B cell (primary cell): ENCODE results near the gene KLHL18. TPM values are rescaled to one million over a fixed set of nuclear protein-coding genes. Genes with fewer than 3 reads are reported as not detected.

Experiments used
- ATAC-seq: fragments of 200-7000 bp; cut with Tn5 transposase; one replicate; pipeline ENCODE4 v1.10.0; 2021; ENCODE audit warnings: low read depth, mild to moderate bottlenecking, moderate number of reproducible peaks, moderate library complexity
- CTCF ChIA-PET: fragments of 350-600 bp; sonication (Branson Sonifier 250); formaldehyde crosslinking; loops from one replicate; lab custom pipeline; 2021; ENCODE audit warnings: antibody characterized with exemption, inconsistent platforms; lab: Charles Lee
- POLR2A ChIA-PET: fragments of 350-600 bp; sonication (Branson Sonifier 250); formaldehyde crosslinking; loops from one replicate; lab custom pipeline; 2021; ENCODE audit warnings: antibody characterized with exemption; lab: Charles Lee
- DNase-seq: peaks from one replicate; pipeline ENCODE4 v3.0.0; 2013
- H2AFZ ChIP-seq: 2 replicates; pipeline ENCODE4 v1.6.1; 2012; ENCODE audit warnings: mild to moderate bottlenecking, low read depth, low read length; ENCODE audit not compliant: insufficient read depth, poor library complexity, severe bottlenecking
- H3K27ac ChIP-seq, 2 donors: 1 replicate in 1 of 2; 2 replicates in 1 of 2; pipeline ENCODE4 v1.5.1; 2012 to 2013; ENCODE audit warnings: low read length in 2 of 2, mild to moderate bottlenecking in 2 of 2, moderate library complexity in 1 of 2
- H3K27me3 ChIP-seq, 4 experiments: fragments of 200-600 bp in 1 of 4; sonication (generic) in 1 of 4; replicated peaks in 1 of 4; 1 replicate in 2 of 4; 2 replicates in 2 of 4; pipeline versions ENCODE4 v1.6.1 to v1.7.0; 2013 to 2016; ENCODE audit warnings: low read length in 3 of 4, mild to moderate bottlenecking in 2 of 4, mixed read lengths in 1 of 4, moderate library complexity in 1 of 4; ENCODE audit not compliant: insufficient read depth in 4 of 4, control insufficient read depth in 3 of 4; ENCODE audit errors: control extremely low read depth in 1 of 4
- H3K36me3 ChIP-seq, 2 experiments: replicated peaks in 1 of 2; 1 replicate in 1 of 2; 2 replicates in 1 of 2; pipeline versions ENCODE4 v1.6.1 to v1.7.1; 2013; ENCODE audit warnings: low read length in 1 of 2; ENCODE audit not compliant: insufficient read depth in 2 of 2, control insufficient read depth in 1 of 2; ENCODE audit errors: control extremely low read depth in 1 of 2, extremely low read depth in 1 of 2
- H3K4me1 ChIP-seq, 2 donors: fragments of 200-600 bp in 1 of 2; sonication (generic) in 1 of 2; 1 replicate in 1 of 2; 2 replicates in 1 of 2; pipeline versions ENCODE4 v1.5.1 to v1.6.1; 2013 to 2017; ENCODE audit warnings: low read length in 2 of 2; ENCODE audit not compliant: control insufficient read depth in 2 of 2, insufficient read depth in 2 of 2
- H3K4me2 ChIP-seq: replicated peaks from 2 replicates; pipeline ENCODE3; 2012; ENCODE audit warnings: mild to moderate bottlenecking, low read depth, low read length; ENCODE audit not compliant: poor library complexity, severe bottlenecking
- H3K4me3 ChIP-seq, 5 experiments: fragments of 200-600 bp in 1 of 5; sonication (generic) in 1 of 5; 1 replicate in 3 of 5; 2 replicates in 2 of 5; pipeline versions ENCODE4 v1.5.1 to v1.7.0; 2011 to 2016; ENCODE audit warnings: low read length in 4 of 5, mild to moderate bottlenecking in 4 of 5, low read depth in 2 of 5, control low read depth in 1 of 5, moderate library complexity in 1 of 5; ENCODE audit not compliant: insufficient read depth in 1 of 5; ENCODE audit errors: control extremely low read depth in 1 of 5, extremely low read depth in 1 of 5
- H3K79me2 ChIP-seq: fragments of 200-600 bp; sonication (generic); one replicate; pipeline ENCODE4 v1.6.0; 2016; ENCODE audit warnings: low read length; ENCODE audit not compliant: control insufficient read depth, insufficient read depth
- H3K9ac ChIP-seq: fragments of 200-600 bp; sonication (generic); 2 replicates; pipeline ENCODE4 v1.6.1; 2017; ENCODE audit warnings: mild to moderate bottlenecking, low read length, moderate library complexity
- H3K9me3 ChIP-seq, 3 donors: one replicate each; pipeline versions ENCODE4 v1.6.1 to v1.7.1; 2013; ENCODE audit warnings: low read length in 2 of 3; ENCODE audit not compliant: control insufficient read depth in 2 of 3, insufficient read depth in 1 of 3; ENCODE audit errors: control extremely low read depth in 1 of 3
- H4K20me1 ChIP-seq: 2 replicates; pipeline ENCODE4 v1.6.0; 2012; ENCODE audit warnings: mild to moderate bottlenecking, low read length; ENCODE audit not compliant: insufficient read depth, control insufficient read depth, poor library complexity, severe bottlenecking
- H3K27ac Mint-ChIP-seq: one replicate; pipeline ENCODE4 v1.8.0; 2021; ENCODE audit warnings: mixed read lengths
- H3K27me3 Mint-ChIP-seq: one replicate; pipeline ENCODE4 v1.8.0; 2021; ENCODE audit warnings: mixed read lengths
- H3K4me1 Mint-ChIP-seq: one replicate; pipeline ENCODE4 v1.8.0; 2021; ENCODE audit warnings: mixed read lengths
- H3K4me3 Mint-ChIP-seq: one replicate; pipeline ENCODE4 v1.8.0; 2021; ENCODE audit warnings: mixed read lengths
- H3K9me3 Mint-ChIP-seq: one replicate; pipeline ENCODE4 v1.8.0; 2022; ENCODE audit warnings: mixed read lengths; ENCODE audit not compliant: insufficient read depth
- CTCF ChIP-seq: fragments of 200-600 bp; IDR thresholded peaks from one replicate; pipeline ENCODE4 v1.8.0; 2022; ENCODE audit warnings: antibody characterized with exemption, mild to moderate bottlenecking
- EZH2 ChIP-seq: IDR thresholded peaks from 2 replicates; pipeline ENCODE4 v1.6.1; 2012; ENCODE audit warnings: borderline replicate concordance, low read depth, mild to moderate bottlenecking, moderate library complexity, low read length; ENCODE audit not compliant: insufficient read depth, poor library complexity, severe bottlenecking
- WGBS: methylation state at CpG from one replicate; pipeline ENCODE4 v1.1.5; 2013; ENCODE audit warnings: missing lambda C conversion rate; ENCODE audit not compliant: insufficient coverage; 5-methylcytosine and 5-hydroxymethylcytosine counted together
- intact Hi-C: fragments of 100-400 bp; cut with micrococcal nuclease; formaldehyde crosslinking; loops from one replicate; pipeline ENCODE4 v1.10.0; 2022
- polyA plus RNA-seq: library from polyadenylated mRNA; depleted of rRNA; stranded (reverse); fragments of >200 nt; gene quantifications from 2 replicates; pipeline ENCODE4 v1.2.3, GENCODE V29; 2012
- total RNA-seq, 2 donors: library from RNA; stranded (reverse); fragments of 120-200 nt in 1 of 2; gene quantifications; 1 replicate in 1 of 2; 2 replicates in 1 of 2; pipeline versions ENCODE4 v1.2.3 to v1.2.4, GENCODE V29; 2013 to 2022

Gene KLHL18
- total and polyA plus RNA-seq, 2 donors (not counting 1 experiment from before 2014, with no cell fraction given) = 30.9 to 50.8 TPM

- no peaks in the 10 kb centered on the region for H3K9me3 ChIP-seq
- 94% methylated on average over 2 of the region's 2 CpGs for WGBS
- H4K20me1 ChIP-seq = no peaks in the 10 kb centered on the region
- intact Hi-C loops = no loop called here
- peaks cover 20% of the 10 kb centered on the region for H3K4me1 Mint-ChIP-seq
- TF ChIP-seq CTCF = no peak
- no peak for TF ChIP-seq EZH2
- DNase-seq (no peak), ATAC-seq (no peak)
- H3K27me3 ChIP-seq = no peaks in the 10 kb centered on the region
- H3K79me2 ChIP-seq = no peaks in the 10 kb centered on the region
- POLR2A ChIA-PET = no interaction called here
- no peak overlapping the region for H3K4me2 ChIP-seq
- H2AFZ ChIP-seq = no peak overlapping the region
- no peak overlapping the region for H3K4me3 Mint-ChIP-seq
- H3K4me1 ChIP-seq = peaks cover 14 to 18% of the 10 kb centered on the region in 2 donors
- H3K9ac ChIP-seq = no peak overlapping the region
- peaks cover 5 to 66% of the 10 kb centered on the region in 2 experiments for H3K36me3 ChIP-seq
- H3K4me3 ChIP-seq = no peak overlapping the region
- no peaks in the 10 kb centered on the region for H3K27me3 Mint-ChIP-seq
- H3K9me3 Mint-ChIP-seq = no peaks in the 10 kb centered on the region
- no peak overlapping the region for H3K27ac Mint-ChIP-seq
- no peak overlapping the region for H3K27ac ChIP-seq
- CTCF ChIA-PET = no interaction called here
Measured at GRCh38 chr3:47342151-47342550, 59.4 kb downstream of the KLHL18 start.

GRCh38 chr3:47342812-47343211 is 60.1 kb downstream of the KLHL18 start:
- Mint-ChIP-seq H3K9me3 (no peaks in the 10 kb centered on the region), H3K27ac (no peak overlapping the region), H3K4me1 (peaks cover 27% of the 10 kb centered on the region), H3K4me3 (no peak overlapping the region), H3K27me3 (no peaks in the 10 kb centered on the region)
- H3K4me3 ChIP-seq = no peak overlapping the region
- H4K20me1 ChIP-seq = no peaks in the 10 kb centered on the region
- H3K36me3 ChIP-seq = peaks cover 2 to 60% of the 10 kb centered on the region in 2 experiments
- ChIA-PET CTCF (interaction anchor here (1.0 kb wide), 1 partner anchor 18 kb away, joined by 4 read pairs; no protein-coding TSS in a partner anchor), POLR2A (interaction anchor here (0.6 kb wide), 1 partner anchor 67 kb away, joined by 4 read pairs; no protein-coding TSS in a partner anchor)
- H3K4me2 ChIP-seq = no peak overlapping the region
- intact Hi-C loops = no loop called here
- peaks cover 20 to 24% of the 10 kb centered on the region in 2 donors for H3K4me1 ChIP-seq
- no peak for ATAC-seq
- no peaks in the 10 kb centered on the region for H3K9me3 ChIP-seq
- no peak overlapping the region for H3K9ac ChIP-seq
- DNase-seq = no peak
- H3K79me2 ChIP-seq = no peaks in the 10 kb centered on the region
- TF ChIP-seq EZH2 (no peak), CTCF (no peak)
- no peaks in the 10 kb centered on the region for H3K27me3 ChIP-seq
- H2AFZ ChIP-seq = no peak overlapping the region
- no peak overlapping the region for H3K27ac ChIP-seq
